Neural cell (in vitro differentiated cells): ENCODE results near the gene TCN1. TPM values are rescaled to one million over a fixed set of nuclear protein-coding genes. Genes with fewer than 3 reads are reported as not detected.

Experiments used
- H2AFZ ChIP-seq: fragments of 200-600, 300-800 bp; sonication (generic), shearing (Covaris generic); 2 replicates; pipeline ENCODE4 v1.6.0; 2014; ENCODE audit warnings: low read depth, mild to moderate bottlenecking, antibody characterized with exemption, low read length, moderate library complexity
- H3F3A ChIP-seq: fragments of 200-600 bp; shearing (Covaris generic); 2 replicates; pipeline ENCODE4 v1.6.1; 2016; ENCODE audit warnings: mild to moderate bottlenecking, moderate library complexity, mixed read lengths, antibody characterized with exemption, low read length; ENCODE audit not compliant: insufficient read depth, poor library complexity, severe bottlenecking
- H3K27ac ChIP-seq: fragments of 200-600, 300-800 bp; sonication (generic), shearing (Covaris generic); 2 replicates; pipeline ENCODE4 v1.5.1; 2014; ENCODE audit warnings: mild to moderate bottlenecking, low read length, moderate library complexity
- H3K27me3 ChIP-seq: fragments of 300-800, 200-600 bp; sonication (generic), shearing (Covaris generic); 2 replicates; pipeline ENCODE4 v1.6.0; 2014; ENCODE audit warnings: mild to moderate bottlenecking, low read depth, low read length, moderate library complexity; ENCODE audit not compliant: insufficient read depth
- H3K36me3 ChIP-seq: fragments of 300-800, 200-600 bp; sonication (generic), shearing (Covaris generic); 2 replicates; pipeline ENCODE4 v1.5.1; 2014; ENCODE audit warnings: mild to moderate bottlenecking, antibody characterized with exemption, low read length, moderate library complexity; ENCODE audit not compliant: insufficient read depth
- H3K4me2 ChIP-seq: fragments of 300-800, 200-600 bp; sonication (generic), shearing (Covaris generic); 2 replicates; pipeline ENCODE4 v1.6.0; 2014; ENCODE audit warnings: mild to moderate bottlenecking, low read length
- H3K4me3 ChIP-seq: fragments of 300-800, 200-600 bp; sonication (generic), shearing (Covaris generic); 2 replicates; pipeline ENCODE4 v1.5.1; 2014; ENCODE audit warnings: mild to moderate bottlenecking, low read length, moderate library complexity
- H3K79me2 ChIP-seq: fragments of 200-600 bp; shearing (Covaris generic); replicated peaks from 2 replicates; pipeline ENCODE4 v1.6.0; 2014; ENCODE audit warnings: mild to moderate bottlenecking, low read length, moderate library complexity; ENCODE audit not compliant: insufficient read depth
- H3K9ac ChIP-seq: fragments of 300-800, 200-600 bp; sonication (generic), shearing (Covaris generic); 2 replicates; pipeline ENCODE4 v1.6.1; 2016; ENCODE audit warnings: mild to moderate bottlenecking, low read length, mixed read lengths
- H3K9me2 ChIP-seq: fragments of 200-600 bp; shearing (Covaris generic); 2 replicates; pipeline ENCODE4 v1.6.1; 2016; ENCODE audit warnings: mild to moderate bottlenecking, low read length, mixed read lengths; ENCODE audit not compliant: insufficient read depth
- H3K9me3 ChIP-seq: fragments of 200-600, 300-800 bp; sonication (generic), shearing (Covaris generic); 2 replicates; pipeline ENCODE4 v1.6.1; 2016; ENCODE audit warnings: mild to moderate bottlenecking, mixed run types, low read length, moderate library complexity, mixed read lengths
- H4K20me1 ChIP-seq: fragments of 200-600 bp; shearing (Covaris generic); 2 replicates; pipeline ENCODE4 v1.6.1; 2016; ENCODE audit warnings: mild to moderate bottlenecking, mixed run types; ENCODE audit not compliant: insufficient read depth
- EP300 ChIP-seq: fragments of 450-650 bp; conservative IDR thresholded peaks from 2 replicates; pipeline ENCODE4 v1.6.1; 2014; ENCODE audit warnings: antibody characterized with exemption, mild to moderate bottlenecking, moderate library complexity; ENCODE audit not compliant: poor library complexity, severe bottlenecking
- EZH2 ChIP-seq: fragments of 200-600, 300-800 bp; shearing (Covaris generic), sonication (generic); IDR thresholded peaks from 2 replicates; pipeline ENCODE4 v1.6.1; 2014; ENCODE audit warnings: antibody characterized with exemption, low read length, borderline replicate concordance, mild to moderate bottlenecking; ENCODE audit not compliant: insufficient read depth, poor library complexity, severe bottlenecking
- MXI1 ChIP-seq: fragments of 450-650 bp; conservative IDR thresholded peaks from 2 replicates; pipeline ENCODE4 v1.6.1; 2014; ENCODE audit warnings: antibody characterized with exemption, mild to moderate bottlenecking; ENCODE audit not compliant: poor library complexity, severe bottlenecking
- POLR2AphosphoS5 ChIP-seq: IDR thresholded peaks from 2 replicates; pipeline ENCODE4 v1.6.1; 2012
- RAD21 ChIP-seq: fragments of 450-650 bp; conservative IDR thresholded peaks from 2 replicates; pipeline ENCODE4 v1.6.1; 2014; ENCODE audit warnings: antibody characterized with exemption, mild to moderate bottlenecking, moderate library complexity
- REST ChIP-seq: IDR thresholded peaks from 2 replicates; pipeline ENCODE4 v1.6.1; 2012; ENCODE audit warnings: borderline replicate concordance
- SMC3 ChIP-seq: fragments of 450-650 bp; conservative IDR thresholded peaks from 2 replicates; pipeline ENCODE4 v1.6.1; 2014; ENCODE audit warnings: antibody characterized with exemption, mild to moderate bottlenecking, moderate library complexity; ENCODE audit not compliant: poor library complexity
- TAF1 ChIP-seq: IDR thresholded peaks from 2 replicates; pipeline ENCODE4 v1.6.1; 2012; ENCODE audit warnings: low read depth
- polyA plus RNA-seq: library from polyadenylated mRNA; depleted of rRNA; stranded (reverse); fragments of >200 nt; gene quantifications from 2 replicates; pipeline ENCODE4 v1.2.3, GENCODE V29; 2014
- TF ChIP-seq, protein P1 (sequence below): fragments of 450-650 bp; IDR thresholded peaks from 2 replicates; pipeline ENCODE4 v1.5.1; 2014; ENCODE audit warnings: antibody characterized with exemption, mild to moderate bottlenecking, moderate library complexity; ENCODE audit not compliant: poor library complexity, severe bottlenecking

The TCN1 gene
- polyA plus RNA-seq, 1 donor from 2014 or later, result not detected

DNA sequence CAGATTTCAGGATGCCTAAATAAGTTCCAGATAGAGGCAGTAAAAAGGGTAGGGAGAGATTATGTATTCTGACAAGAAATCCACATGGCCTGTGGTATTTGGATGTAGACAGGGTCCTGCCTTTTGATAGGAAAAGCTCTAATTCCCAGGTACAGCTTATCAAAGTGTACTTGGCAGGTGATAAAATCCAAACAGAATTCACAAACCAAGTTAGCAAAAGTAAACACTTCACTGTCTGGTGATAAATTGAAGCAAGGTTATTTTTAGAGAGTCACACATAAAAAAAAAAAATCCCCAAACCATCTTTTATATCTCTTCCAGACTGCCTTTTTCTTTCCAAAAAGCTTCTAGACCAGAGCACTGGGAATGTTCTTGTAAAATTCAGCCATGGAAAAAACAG is 26.7 kb downstream of the TCN1 start:
- Histone ChIP-seq H4K20me1 (no peaks in the 10 kb centered on the region), H3K9ac (no peak overlapping the region), H3F3A (no peaks in the 10 kb centered on the region), H2AFZ (no peak overlapping the region), H3K79me2 (no peaks in the 10 kb centered on the region), H3K36me3 (no peaks in the 10 kb centered on the region), H3K9me3 (no peaks in the 10 kb centered on the region), H3K27ac (no peak overlapping the region), H3K4me2 (no peak overlapping the region), H3K4me3 (no peak overlapping the region), H3K27me3 (no peaks in the 10 kb centered on the region), H3K9me2 (no peaks in the 10 kb centered on the region)
- TF ChIP-seq EP300, result no peak
- no peak for TF ChIP-seq RAD21
- TF ChIP-seq, protein P1, sequence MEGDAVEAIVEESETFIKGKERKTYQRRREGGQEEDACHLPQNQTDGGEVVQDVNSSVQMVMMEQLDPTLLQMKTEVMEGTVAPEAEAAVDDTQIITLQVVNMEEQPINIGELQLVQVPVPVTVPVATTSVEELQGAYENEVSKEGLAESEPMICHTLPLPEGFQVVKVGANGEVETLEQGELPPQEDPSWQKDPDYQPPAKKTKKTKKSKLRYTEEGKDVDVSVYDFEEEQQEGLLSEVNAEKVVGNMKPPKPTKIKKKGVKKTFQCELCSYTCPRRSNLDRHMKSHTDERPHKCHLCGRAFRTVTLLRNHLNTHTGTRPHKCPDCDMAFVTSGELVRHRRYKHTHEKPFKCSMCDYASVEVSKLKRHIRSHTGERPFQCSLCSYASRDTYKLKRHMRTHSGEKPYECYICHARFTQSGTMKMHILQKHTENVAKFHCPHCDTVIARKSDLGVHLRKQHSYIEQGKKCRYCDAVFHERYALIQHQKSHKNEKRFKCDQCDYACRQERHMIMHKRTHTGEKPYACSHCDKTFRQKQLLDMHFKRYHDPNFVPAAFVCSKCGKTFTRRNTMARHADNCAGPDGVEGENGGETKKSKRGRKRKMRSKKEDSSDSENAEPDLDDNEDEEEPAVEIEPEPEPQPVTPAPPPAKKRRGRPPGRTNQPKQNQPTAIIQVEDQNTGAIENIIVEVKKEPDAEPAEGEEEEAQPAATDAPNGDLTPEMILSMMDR, result no peak
- TF ChIP-seq EZH2, result no peak
- TF ChIP-seq SMC3, result no peak
- no peak for TF ChIP-seq MXI1

DNA sequence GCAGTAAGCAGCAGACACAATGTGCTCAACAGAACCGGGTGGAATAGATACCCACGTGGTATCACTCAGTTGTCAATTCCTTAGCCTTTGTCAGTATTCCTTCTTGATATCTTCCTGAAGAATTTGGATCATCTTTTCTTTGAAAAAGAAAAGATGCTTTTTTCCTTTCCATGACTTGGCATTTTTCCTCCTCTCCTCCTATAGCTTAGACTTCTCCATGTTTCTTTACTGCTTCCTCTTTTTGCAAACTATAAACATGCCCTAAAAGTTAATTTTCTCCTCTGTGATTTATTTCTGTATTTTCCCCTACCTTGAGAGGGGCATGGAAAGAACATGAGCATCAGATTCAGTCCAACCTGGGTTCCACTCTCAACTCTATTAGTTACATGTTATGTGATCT is 32.7 kb downstream of the TCN1 start:
- H3K9me2 ChIP-seq, result no peaks in the 10 kb centered on the region
- no peak overlapping the region for H3K4me3 ChIP-seq
- TF ChIP-seq MXI1 (no peak), POLR2AphosphoS5 (no peak), RAD21 (no peak), REST (no peak), TAF1 (no peak), EZH2 (no peak), EP300 (no peak), SMC3 (no peak)
- TF ChIP-seq, protein P1, result no peak
- H3K4me2 ChIP-seq, result no peak overlapping the region
- H3K27me3 ChIP-seq, result no peaks in the 10 kb centered on the region
- no peaks in the 10 kb centered on the region for H3F3A ChIP-seq
- no peak overlapping the region for H2AFZ ChIP-seq
- no peaks in the 10 kb centered on the region for H3K9me3 ChIP-seq
- H3K79me2 ChIP-seq, result no peaks in the 10 kb centered on the region
- no peaks in the 10 kb centered on the region for H3K36me3 ChIP-seq
- no peak overlapping the region for H3K27ac ChIP-seq
- no peak overlapping the region for H3K9ac ChIP-seq
- no peaks in the 10 kb centered on the region for H4K20me1 ChIP-seq
